ENCODE results near the gene P4HTM.
A peak's percentile ranks its signal among the peaks of the same experiment; 100 is the strongest.

P4HTM gene

GRCh38 chr3:48989796-48990635 lies at the start of gene P4HTM:
TSS of gene P4HTM (plus strand) at chr3:48990241. CDS start at chr3:48990257, 16 bp downstream.
- H3K4me3 ChIP-seq (ENCODE audit: low read length): peak within 1 kb of the TSS; percentile 43
- no peaks in the 10 kb centered on the region for H3K36me3 ChIP-seq (ENCODE audit: control insufficient read depth, insufficient read depth, low read length)
- H3K9ac ChIP-seq (ENCODE audit: low read length): peak within 1 kb of the TSS; percentile 86
- no peaks in the 10 kb centered on the region for H3K9me3 ChIP-seq (ENCODE audit: control insufficient read depth, low read length)
- H3K4me1 ChIP-seq (ENCODE audit: control insufficient read depth, insufficient read depth, low read length): peaks cover 20% of the 10 kb centered on the region
- no peaks in the 10 kb centered on the region for H3K27me3 ChIP-seq (ENCODE audit: control insufficient read depth, insufficient read depth, low read length)

- Histone ChIP-seq H3K4me3 (ENCODE audit: low read length) (no peak overlapping the region), H3K36me3 (ENCODE audit: control insufficient read depth, insufficient read depth, low read length) (no peaks in the 10 kb centered on the region), H3K9ac (ENCODE audit: low read length) (no peak overlapping the region), H3K4me1 (ENCODE audit: control insufficient read depth, insufficient read depth, low read length) (peaks cover 5% of the 10 kb centered on the region), H3K27me3 (ENCODE audit: control insufficient read depth, insufficient read depth, low read length) (no peaks in the 10 kb centered on the region), H3K9me3 (ENCODE audit: control insufficient read depth, low read length) (no peaks in the 10 kb centered on the region)
Observed at GRCh38 chr3:48945432-48945831, 44.6 kb upstream of the P4HTM start.

- H3K4me1 ChIP-seq (ENCODE audit: control insufficient read depth, insufficient read depth, low read length): peaks cover 3% of the 10 kb centered on the region
- H3K4me3 ChIP-seq (ENCODE audit: low read length): no peak overlapping the region
- no peak overlapping the region for H3K9ac ChIP-seq (ENCODE audit: low read length)
- H3K36me3 ChIP-seq (ENCODE audit: control insufficient read depth, insufficient read depth, low read length): no peaks in the 10 kb centered on the region
- H3K9me3 ChIP-seq (ENCODE audit: control insufficient read depth, low read length): no peaks in the 10 kb centered on the region
- no peaks in the 10 kb centered on the region for H3K27me3 ChIP-seq (ENCODE audit: control insufficient read depth, insufficient read depth, low read length)
Observed at GRCh38 chr3:48945891-48946549, 44.0 kb upstream of the P4HTM start.

- Histone ChIP-seq H3K4me1 (ENCODE audit: control insufficient read depth, insufficient read depth, low read length) (no peaks in the 10 kb centered on the region), H3K9me3 (ENCODE audit: control insufficient read depth, low read length) (no peaks in the 10 kb centered on the region), H3K4me3 (ENCODE audit: low read length) (no peak overlapping the region), H3K27me3 (ENCODE audit: control insufficient read depth, insufficient read depth, low read length) (no peaks in the 10 kb centered on the region), H3K36me3 (ENCODE audit: control insufficient read depth, insufficient read depth, low read length) (no peaks in the 10 kb centered on the region), H3K9ac (ENCODE audit: low read length) (no peak overlapping the region)
Observed at GRCh38 chr3:48949376-48949717, 40.7 kb upstream of the P4HTM start.

GRCh38 chr3:48950051-48950450 lies 40.0 kb upstream of the P4HTM start:
- Histone ChIP-seq H3K9ac (ENCODE audit: low read length) (no peak overlapping the region), H3K4me1 (ENCODE audit: control insufficient read depth, insufficient read depth, low read length) (no peaks in the 10 kb centered on the region), H3K4me3 (ENCODE audit: low read length) (no peak overlapping the region), H3K36me3 (ENCODE audit: control insufficient read depth, insufficient read depth, low read length) (no peaks in the 10 kb centered on the region), H3K27me3 (ENCODE audit: control insufficient read depth, insufficient read depth, low read length) (no peaks in the 10 kb centered on the region), H3K9me3 (ENCODE audit: control insufficient read depth, low read length) (no peaks in the 10 kb centered on the region)

- Histone ChIP-seq H3K4me1 (ENCODE audit: control insufficient read depth, insufficient read depth, low read length) (no peaks in the 10 kb centered on the region), H3K36me3 (ENCODE audit: control insufficient read depth, insufficient read depth, low read length) (no peaks in the 10 kb centered on the region), H3K4me3 (ENCODE audit: low read length) (no peak overlapping the region), H3K27me3 (ENCODE audit: control insufficient read depth, insufficient read depth, low read length) (no peaks in the 10 kb centered on the region), H3K9ac (ENCODE audit: low read length) (no peak overlapping the region), H3K9me3 (ENCODE audit: control insufficient read depth, low read length) (no peaks in the 10 kb centered on the region)
Observed at GRCh38 chr3:48951764-48952163, 38.3 kb upstream of the P4HTM start.

GRCh38 chr3:48952510-48953118 lies 37.4 kb upstream of the P4HTM start:
- no peak overlapping the region for H3K9ac ChIP-seq (ENCODE audit: low read length)
- H3K4me3 ChIP-seq (ENCODE audit: low read length): no peak overlapping the region
- H3K27me3 ChIP-seq (ENCODE audit: control insufficient read depth, insufficient read depth, low read length): no peaks in the 10 kb centered on the region
- H3K4me1 ChIP-seq (ENCODE audit: control insufficient read depth, insufficient read depth, low read length): no peaks in the 10 kb centered on the region
- no peaks in the 10 kb centered on the region for H3K9me3 ChIP-seq (ENCODE audit: control insufficient read depth, low read length)
- no peaks in the 10 kb centered on the region for H3K36me3 ChIP-seq (ENCODE audit: control insufficient read depth, insufficient read depth, low read length)

- H3K4me1 ChIP-seq (ENCODE audit: control insufficient read depth, insufficient read depth, low read length): no peaks in the 10 kb centered on the region
- H3K9ac ChIP-seq (ENCODE audit: low read length): no peak overlapping the region
- H3K27me3 ChIP-seq (ENCODE audit: control insufficient read depth, insufficient read depth, low read length): no peaks in the 10 kb centered on the region
- no peaks in the 10 kb centered on the region for H3K9me3 ChIP-seq (ENCODE audit: control insufficient read depth, low read length)
- H3K4me3 ChIP-seq (ENCODE audit: low read length): no peak overlapping the region
- H3K36me3 ChIP-seq (ENCODE audit: control insufficient read depth, insufficient read depth, low read length): no peaks in the 10 kb centered on the region
Observed at GRCh38 chr3:48957006-48957705, 32.9 kb upstream of the P4HTM start.

- no peaks in the 10 kb centered on the region for H3K36me3 ChIP-seq (ENCODE audit: control insufficient read depth, insufficient read depth, low read length)
- no peaks in the 10 kb centered on the region for H3K4me1 ChIP-seq (ENCODE audit: control insufficient read depth, insufficient read depth, low read length)
- H3K27me3 ChIP-seq (ENCODE audit: control insufficient read depth, insufficient read depth, low read length): no peaks in the 10 kb centered on the region
- no peak overlapping the region for H3K9ac ChIP-seq (ENCODE audit: low read length)
- no peak overlapping the region for H3K4me3 ChIP-seq (ENCODE audit: low read length)
- H3K9me3 ChIP-seq (ENCODE audit: control insufficient read depth, low read length): no peaks in the 10 kb centered on the region
Observed at GRCh38 chr3:48960841-48961413, 29.1 kb upstream of the P4HTM start.

- Histone ChIP-seq H3K9ac (ENCODE audit: low read length) (no peak overlapping the region), H3K36me3 (ENCODE audit: control insufficient read depth, insufficient read depth, low read length) (no peaks in the 10 kb centered on the region), H3K4me3 (ENCODE audit: low read length) (no peak overlapping the region), H3K4me1 (ENCODE audit: control insufficient read depth, insufficient read depth, low read length) (no peaks in the 10 kb centered on the region), H3K9me3 (ENCODE audit: control insufficient read depth, low read length) (no peaks in the 10 kb centered on the region), H3K27me3 (ENCODE audit: control insufficient read depth, insufficient read depth, low read length) (no peaks in the 10 kb centered on the region)
Observed at GRCh38 chr3:48962340-48962739, 27.7 kb upstream of the P4HTM start.

- H3K27me3 ChIP-seq (ENCODE audit: control insufficient read depth, insufficient read depth, low read length): no peaks in the 10 kb centered on the region
- no peak overlapping the region for H3K9ac ChIP-seq (ENCODE audit: low read length)
- H3K4me1 ChIP-seq (ENCODE audit: control insufficient read depth, insufficient read depth, low read length): no peaks in the 10 kb centered on the region
- H3K9me3 ChIP-seq (ENCODE audit: control insufficient read depth, low read length): no peaks in the 10 kb centered on the region
- H3K36me3 ChIP-seq (ENCODE audit: control insufficient read depth, insufficient read depth, low read length): no peaks in the 10 kb centered on the region
- no peak overlapping the region for H3K4me3 ChIP-seq (ENCODE audit: low read length)
Observed at GRCh38 chr3:48962939-48963338, 27.1 kb upstream of the P4HTM start.
